Measurements from ENCODE around the gene PIK3R1. TPM values are rescaled to one million over a fixed set of nuclear protein-coding genes. Genes with fewer than 3 reads are reported as not detected.
"Not testable (repeated sequence)": the region's sequence is repeated elsewhere in the genome, so short reads cannot be mapped to it uniquely, and the experiment has no call there.

The PIK3R1 gene
- total and polyA plus RNA-seq, 2 of the 4 experiments (the other 2 are of a cell fraction) = 2.4 to 9.3 TPM

DNA sequence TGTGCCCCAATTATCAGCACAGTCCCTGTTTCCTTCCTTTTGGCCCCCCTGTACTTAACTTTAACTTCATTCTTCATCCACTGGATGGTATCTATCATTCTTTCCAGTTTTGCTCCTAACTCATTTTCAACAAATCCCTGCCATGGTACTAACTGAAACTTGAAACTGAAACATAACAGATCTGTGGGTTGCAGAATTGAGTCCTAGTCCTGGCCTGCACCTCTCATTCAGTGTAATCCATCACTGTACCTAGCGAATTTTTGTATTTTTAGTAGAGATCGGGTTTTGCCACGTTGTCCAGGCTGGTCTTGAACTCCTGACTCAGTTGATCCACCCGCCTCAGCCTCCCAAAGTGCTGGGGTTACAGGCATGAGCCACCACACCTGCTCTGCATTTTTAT, 15.3 kb upstream of the PIK3R1 start:
- H3K4me2 ChIP-seq (ENCODE audit: low read depth, low read length) = no peak overlapping the region
- H2AFZ ChIP-seq (replicated peaks; ENCODE audit: low read length, poor library complexity) = no peak overlapping the region
- no peak overlapping the region for H3K18ac ChIP-seq (ENCODE audit: low read depth, low read length)
- BruUV-seq (replicated peaks) = no TSS peak
- H3K36me3 ChIP-seq (ENCODE audit: control insufficient read depth, insufficient read depth, low read length) = no peaks in the 10 kb centered on the region
- no peak overlapping the region for H4K8ac ChIP-seq (ENCODE audit: low read depth in 2 of 2, low read length in 2 of 2)
- no peak overlapping the region for H3K27ac ChIP-seq (ENCODE audit: insufficient read depth, low read length)
- no peaks in the 10 kb centered on the region for H3K27me3 ChIP-seq (ENCODE audit: control insufficient read depth, insufficient read depth, low read length)
- no peak overlapping the region for H2BK120ac ChIP-seq (ENCODE audit: low read depth, low read length)
- in situ Hi-C loops (cut with MboI; ENCODE audit: low sequenced_read_pairs) = no loop called here
- H3K4me1 ChIP-seq (ENCODE audit: control insufficient read depth, insufficient read depth, low read length) = no peaks in the 10 kb centered on the region
- H2BK20ac ChIP-seq (ENCODE audit: low read depth, low read length) = no peak overlapping the region
- no peak for DNase-seq
- no peaks in the 10 kb centered on the region for H3K9me3 ChIP-seq (ENCODE audit: control insufficient read depth, insufficient read depth, low read length)
- H3K9me1 ChIP-seq (ENCODE audit: insufficient read depth, low read length) = no peaks in the 10 kb centered on the region
- TF ChIP-seq CHD1 (IDR thresholded peaks at IDR 0.05; ENCODE audit: low read depth, low read length) (no peak), FOS (IDR thresholded peaks at IDR 0.05; ENCODE audit: low read depth, low read length) (no peak), NFE2L2 (IDR thresholded peaks at IDR 0.05; ENCODE audit: low read depth, low read length) (no peak), BHLHE40 (IDR thresholded peaks at IDR 0.05; ENCODE audit: low read depth, low read length) (no peak), MXI1 (IDR thresholded peaks at IDR 0.05; ENCODE audit: borderline replicate concordance, low read depth, low read length) (no peak), SMC3 (IDR thresholded peaks at IDR 0.05; ENCODE audit: low read depth, low read length) (no peak), RAD21 (IDR thresholded peaks at IDR 0.05; ENCODE audit: low read length) (no peak)
- no peak overlapping the region for H3K4me3 ChIP-seq (ENCODE audit: insufficient read depth, low read depth, low read length)
- H2AK5ac ChIP-seq (ENCODE audit: low read depth, low read length) = no peak overlapping the region
- H3K9ac ChIP-seq (ENCODE audit: low read depth, low read length) = no peak overlapping the region
- no peak overlapping the region for H3K23ac ChIP-seq (ENCODE audit: low read depth, low read length)
- ChIA-PET POLR2A (ENCODE audit: unreplicated experiment) (no interaction called here), CTCF (no interaction called here)
- intact Hi-C loops (cut with micrococcal nuclease) = no loop called here
- no peak overlapping the region for H2AK9ac ChIP-seq (replicated peaks; ENCODE audit: low read depth, low read length, poor library complexity)
- ATAC-seq (ENCODE audit: low read depth) = no peak
- H4K91ac ChIP-seq (ENCODE audit: insufficient read depth, low read depth, low read length) = no peak overlapping the region
- H2BK5ac ChIP-seq (ENCODE audit: low read depth, low read length, poor library complexity, severe bottlenecking) = no peak overlapping the region
- dilution Hi-C loops (cut with HindIII; ENCODE audit: low sequenced_read_pairs, unreplicated experiment) = no loop called here
- no peaks in the 10 kb centered on the region for H4K20me1 ChIP-seq (ENCODE audit: insufficient read depth, low read length)
- H3K56ac ChIP-seq (ENCODE audit: extremely low read depth, insufficient read depth, low read length) = no peak overlapping the region
- H3K79me1 ChIP-seq (ENCODE audit: low read depth in 1 of 2, low read length in 2 of 2) = no peaks in the 10 kb centered on the region
- H3K4ac ChIP-seq (ENCODE audit: low read depth, low read length) = no peak overlapping the region
- H3K14ac ChIP-seq (replicated peaks; ENCODE audit: low read depth, low read length) = no peak overlapping the region
- H2BK15ac ChIP-seq (ENCODE audit: low read depth, low read length) = no peak overlapping the region
- WGBS, 2 experiments (ENCODE audit: extremely low coverage in 2 of 2, insufficient read length in 1 of 2) = 100% methylated on average over 1 of the region's 4 CpGs; no CpG with 5 or more reads in 1 of the 2 experiments
- H4K5ac ChIP-seq (ENCODE audit: low read depth, low read length) = no peak overlapping the region

DNA sequence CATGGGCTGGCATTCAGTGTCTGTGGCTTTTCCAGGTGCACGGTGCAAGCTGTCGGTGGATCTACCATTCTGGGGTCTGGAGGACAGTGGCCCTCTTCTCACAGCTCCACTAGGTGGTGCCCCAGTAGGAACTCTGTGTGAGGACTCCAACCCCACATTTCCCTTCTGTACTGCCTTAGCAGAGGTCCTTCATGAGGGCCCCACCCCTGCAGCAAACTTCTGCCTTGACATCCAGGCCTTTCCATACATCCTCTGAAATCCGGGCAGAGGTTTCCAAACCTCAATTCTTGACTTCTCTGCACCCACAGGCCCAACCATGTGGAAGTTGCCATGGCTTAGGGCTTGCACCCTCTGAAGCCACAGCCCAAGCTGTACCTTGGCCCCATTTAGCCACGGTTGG, 4.9 kb upstream of the PIK3R1 start:
- H3K56ac ChIP-seq (ENCODE audit: extremely low read depth, insufficient read depth, low read length); H3K18ac ChIP-seq (ENCODE audit: low read depth, low read length); H2BK20ac ChIP-seq (ENCODE audit: low read depth, low read length); H2BK15ac ChIP-seq (ENCODE audit: low read depth, low read length); H3K9me1 ChIP-seq (ENCODE audit: insufficient read depth, low read length); H4K5ac ChIP-seq (ENCODE audit: low read depth, low read length); H3K9ac ChIP-seq (ENCODE audit: low read depth, low read length); H4K20me1 ChIP-seq (ENCODE audit: insufficient read depth, low read length); H3K4me2 ChIP-seq (ENCODE audit: low read depth, low read length); H4K8ac ChIP-seq (ENCODE audit: low read depth in 2 of 2, low read length in 2 of 2); BruUV-seq (replicated peaks); H3K36me3 ChIP-seq (ENCODE audit: control insufficient read depth, insufficient read depth, low read length); H4K91ac ChIP-seq (ENCODE audit: insufficient read depth, low read depth, low read length); dilution Hi-C loops (cut with HindIII; ENCODE audit: low sequenced_read_pairs, unreplicated experiment); H3K14ac ChIP-seq (replicated peaks; ENCODE audit: low read depth, low read length); H3K23ac ChIP-seq (ENCODE audit: low read depth, low read length); H2BK5ac ChIP-seq (ENCODE audit: low read depth, low read length, poor library complexity, severe bottlenecking); H3K27me3 ChIP-seq (ENCODE audit: control insufficient read depth, insufficient read depth, low read length); H3K4me3 ChIP-seq (ENCODE audit: insufficient read depth, low read depth, low read length); POLR2A ChIA-PET (ENCODE audit: unreplicated experiment); H2AK5ac ChIP-seq (ENCODE audit: low read depth, low read length); H2BK120ac ChIP-seq (ENCODE audit: low read depth, low read length); in situ Hi-C loops (cut with MboI; ENCODE audit: low sequenced_read_pairs); H2AFZ ChIP-seq (replicated peaks; ENCODE audit: low read length, poor library complexity); H3K9me3 ChIP-seq (ENCODE audit: control insufficient read depth, insufficient read depth, low read length); H3K79me1 ChIP-seq (ENCODE audit: low read depth in 1 of 2, low read length in 2 of 2); H3K27ac ChIP-seq (ENCODE audit: insufficient read depth, low read length); ATAC-seq (ENCODE audit: low read depth); DNase-seq; H3K4ac ChIP-seq (ENCODE audit: low read depth, low read length); H2AK9ac ChIP-seq (replicated peaks; ENCODE audit: low read depth, low read length, poor library complexity); H3K4me1 ChIP-seq (ENCODE audit: control insufficient read depth, insufficient read depth, low read length): not testable (repeated sequence)
- intact Hi-C loops (cut with micrococcal nuclease) = loop anchor here (10.0 kb wide), 1 partner anchor 236 kb away; no protein-coding TSS in a partner anchor
- no CpG with 5 or more reads among the region's 4 CpGs for WGBS, 2 experiments (ENCODE audit: extremely low coverage in 2 of 2, insufficient read length in 1 of 2)
- CTCF ChIA-PET = interaction anchor here (0.6 kb wide), 1 partner anchor 87 kb away, joined by 3 read pairs; no protein-coding TSS in a partner anchor
